Tibial artery (tissue), 4 donors: ENCODE results near the gene SLC25A38.

Experiments
- DNase-seq, 2 donors: peaks; one replicate each; pipeline ENCODE4 v3.0.0-alpha.2; 2019
- H3K27ac ChIP-seq, 2 donors: fragments of 200-600 bp; sonication (generic) in 1 of 2; 1 replicate in 1 of 2; 2 replicates in 1 of 2; pipeline ENCODE4 v1.5.1; 2018 to 2019; ENCODE audit warnings: mild to moderate bottlenecking in 1 of 2
- H3K27me3 ChIP-seq, 2 donors: fragments of 200-600 bp; sonication (generic) in 1 of 2; one replicate each; pipeline versions ENCODE4 v1.5.1 to v1.6.0; 2016 to 2019
- H3K36me3 ChIP-seq, 3 donors: fragments of 200-600 bp; sonication (generic) in 2 of 3; one replicate each; pipeline ENCODE4 v1.5.1; 2016 to 2019; ENCODE audit warnings: mild to moderate bottlenecking in 2 of 3
- H3K4me1 ChIP-seq, 4 donors: fragments of 200-600 bp; sonication (generic) in 2 of 4; 1 replicate in 3 of 4; 2 replicates in 1 of 4; pipeline ENCODE4 v1.5.1; 2016 to 2019
- H3K4me3 ChIP-seq, 2 donors: fragments of 200-600 bp; sonication (generic) in 1 of 2; 1 replicate in 1 of 2; 2 replicates in 1 of 2; pipeline ENCODE4 v1.5.1; 2018 to 2019; ENCODE audit warnings: mild to moderate bottlenecking in 2 of 2
- H3K9me3 ChIP-seq, 3 donors: fragments of 200-600 bp; sonication (generic) in 1 of 3; one replicate each; pipeline ENCODE4 v1.5.1; 2016 to 2019
- CTCF ChIP-seq, 2 experiments: fragments of 200-600 bp in 1 of 2; fragments of 450-650 bp in 1 of 2; IDR thresholded peaks; one replicate each; pipeline ENCODE4 v1.5.1; 2017 to 2019; ENCODE audit warnings: antibody characterized with exemption in 2 of 2, mild to moderate bottlenecking in 1 of 2, moderate library complexity in 1 of 2
- intact Hi-C: fragments of 100-400 bp; cut with DNase I; formaldehyde crosslinking; loops from one replicate; pipeline ENCODE4 v1.15.0; 2023; ENCODE audit warnings: low total_unique reads

Gene SLC25A38

GRCh38 chr3:39443530-39443929 lies 60.4 kb downstream of the SLC25A38 start:
- Histone ChIP-seq H3K27ac (no peak overlapping the region), H3K36me3 (no peaks in the 10 kb centered on the region), H3K4me1 (peaks cover 0 to 2% (median 0%) of the 10 kb centered on the region in 4 donors), H3K27me3 (no peaks in the 10 kb centered on the region), H3K4me3 (no peak overlapping the region), H3K9me3 (no peaks in the 10 kb centered on the region)
- no peak for DNase-seq
- TF ChIP-seq CTCF (IDR thresholded peaks at IDR 0.05) = no peak
- intact Hi-C loops = no loop called here

DNA sequence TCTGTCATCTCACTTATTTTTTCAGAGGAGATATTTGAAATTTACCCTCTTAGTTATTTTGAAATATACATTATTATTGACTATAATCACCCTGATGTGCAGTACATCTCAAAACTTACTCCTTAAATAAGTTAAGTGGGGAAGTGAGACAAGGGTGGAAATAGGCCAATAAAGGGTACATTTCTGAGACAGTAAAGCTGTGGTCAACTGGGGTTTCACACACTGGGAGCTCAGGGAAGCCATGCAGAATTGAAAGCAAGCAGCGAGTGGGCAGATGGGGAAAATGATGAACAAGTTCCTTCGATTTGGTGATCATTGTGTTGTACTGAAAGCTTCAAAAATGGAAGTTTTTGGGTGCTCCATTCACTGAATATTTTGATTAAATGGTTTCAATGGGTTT lies 62.8 kb downstream of the SLC25A38 start:
- Histone ChIP-seq H3K4me1 (peaks cover 0 to 2% (median 0%) of the 10 kb centered on the region in 4 donors), H3K9me3 (no peaks in the 10 kb centered on the region), H3K27me3 (no peaks in the 10 kb centered on the region), H3K36me3 (no peaks in the 10 kb centered on the region), H3K27ac (no peak overlapping the region), H3K4me3 (no peak overlapping the region)
- TF ChIP-seq CTCF (IDR thresholded peaks at IDR 0.05) = no peak
- intact Hi-C loops = no loop called here
- DNase-seq = no peak

DNA sequence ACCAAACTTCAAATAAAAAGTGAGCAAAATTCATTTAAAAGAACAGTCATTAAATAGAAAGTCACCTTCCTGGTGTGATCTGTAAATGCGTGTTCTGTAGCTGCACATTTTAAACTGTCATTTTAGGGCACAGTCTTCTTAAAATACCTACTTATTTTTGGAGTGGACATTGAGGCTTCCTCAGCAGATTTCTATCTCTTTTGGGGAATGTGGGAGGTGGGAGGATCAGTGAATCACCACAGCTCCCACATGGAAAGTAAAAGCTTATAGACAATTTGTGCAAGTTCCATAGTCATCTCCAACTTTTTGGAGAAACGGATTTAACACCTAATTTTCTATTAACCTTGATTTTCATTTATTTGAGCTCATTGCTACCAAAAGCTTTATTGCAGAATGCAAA lies 63.3 kb downstream of the SLC25A38 start:
- Histone ChIP-seq H3K27ac (no peak overlapping the region), H3K9me3 (no peaks in the 10 kb centered on the region), H3K27me3 (no peaks in the 10 kb centered on the region), H3K4me3 (no peak overlapping the region), H3K4me1 (peaks cover 0 to 2% (median 0%) of the 10 kb centered on the region in 4 donors), H3K36me3 (no peaks in the 10 kb centered on the region)
- no peak for DNase-seq
- TF ChIP-seq CTCF (IDR thresholded peaks at IDR 0.05) = no peak
- intact Hi-C loops = no loop called here
